SJCRH30 (cell line): Measurements from ENCODE around the gene GRAMD2A. TPM values are rescaled to one million over a fixed set of nuclear protein-coding genes. Genes with fewer than 3 reads are reported as not detected.

Source experiments
- DNase-seq, 2 experiments: peaks; one replicate each; pipeline ENCODE4 v3.0.0-alpha.2; 2015 to 2020
- H3K27ac ChIP-seq: fragments of 250-450 bp; sonication (Bioruptor Pico); 2 replicates; pipeline ENCODE4 v1.5.1; 2020; ENCODE audit warnings: mild to moderate bottlenecking, moderate library complexity
- H3K27me3 ChIP-seq: fragments of 250-450 bp; sonication (Bioruptor Pico); 2 replicates; pipeline ENCODE4 v1.5.1; 2020; ENCODE audit warnings: mild to moderate bottlenecking, moderate library complexity
- H3K36me3 ChIP-seq: fragments of 250-450 bp; sonication (Bioruptor Pico); 2 replicates; pipeline ENCODE4 v1.5.1; 2020; ENCODE audit warnings: mild to moderate bottlenecking, moderate library complexity
- H3K4me1 ChIP-seq: fragments of 250-450 bp; sonication (Bioruptor Pico); 2 replicates; pipeline ENCODE4 v1.5.1; 2020; ENCODE audit warnings: mild to moderate bottlenecking, moderate library complexity
- H3K4me3 ChIP-seq: fragments of 250-450 bp; sonication (Bioruptor Pico); 2 replicates; pipeline ENCODE4 v1.5.1; 2020; ENCODE audit warnings: mild to moderate bottlenecking, moderate library complexity
- H3K9me3 ChIP-seq: fragments of 250-450 bp; sonication (Bioruptor Pico); replicated peaks from 2 replicates; pipeline ENCODE4 v1.5.1; 2020; ENCODE audit warnings: mild to moderate bottlenecking, moderate library complexity
- total RNA-seq: library from RNA; depleted of rRNA; stranded (reverse); fragments of >200 nt; shearing (Covaris generic); gene quantifications from 2 replicates; pipeline ENCODE4 v1.2.3, GENCODE V29; 2014

Gene GRAMD2A
- total RNA-seq, 1 experiment from 2014 or later: not detected

- Histone ChIP-seq H3K27me3 (no peaks in the 10 kb centered on the region; the same call in 1 of the 2 replicates), H3K27ac (no peak overlapping the region), H3K4me1 (peaks cover 2% of the 10 kb centered on the region; the same call in 1 of the 2 replicates)
These were observed 26.9 kb downstream of the GRAMD2A start for GRCh38 chr15:72170691-72171090.

GRCh38 chr15:72169921-72170611, 27.5 kb downstream of the GRAMD2A start:
- H3K36me3 ChIP-seq: no peaks in the 10 kb centered on the region
- H3K9me3 ChIP-seq: no peaks in the 10 kb centered on the region
- no peak for DNase-seq
- H3K27me3 ChIP-seq: no peaks in the 10 kb centered on the region
- H3K4me3 ChIP-seq: no peak overlapping the region
- no peak overlapping the region for H3K27ac ChIP-seq
- peaks cover 2% of the 10 kb centered on the region; the same call in 1 of the 2 replicates for H3K4me1 ChIP-seq

More at GRCh38 chr15:72170691-72171090, 26.9 kb downstream of the GRAMD2A start:
- H3K9me3 ChIP-seq: no peaks in the 10 kb centered on the region
- DNase-seq: no peak
- H3K36me3 ChIP-seq: no peaks in the 10 kb centered on the region
- H3K4me3 ChIP-seq: no peak overlapping the region

DNA sequence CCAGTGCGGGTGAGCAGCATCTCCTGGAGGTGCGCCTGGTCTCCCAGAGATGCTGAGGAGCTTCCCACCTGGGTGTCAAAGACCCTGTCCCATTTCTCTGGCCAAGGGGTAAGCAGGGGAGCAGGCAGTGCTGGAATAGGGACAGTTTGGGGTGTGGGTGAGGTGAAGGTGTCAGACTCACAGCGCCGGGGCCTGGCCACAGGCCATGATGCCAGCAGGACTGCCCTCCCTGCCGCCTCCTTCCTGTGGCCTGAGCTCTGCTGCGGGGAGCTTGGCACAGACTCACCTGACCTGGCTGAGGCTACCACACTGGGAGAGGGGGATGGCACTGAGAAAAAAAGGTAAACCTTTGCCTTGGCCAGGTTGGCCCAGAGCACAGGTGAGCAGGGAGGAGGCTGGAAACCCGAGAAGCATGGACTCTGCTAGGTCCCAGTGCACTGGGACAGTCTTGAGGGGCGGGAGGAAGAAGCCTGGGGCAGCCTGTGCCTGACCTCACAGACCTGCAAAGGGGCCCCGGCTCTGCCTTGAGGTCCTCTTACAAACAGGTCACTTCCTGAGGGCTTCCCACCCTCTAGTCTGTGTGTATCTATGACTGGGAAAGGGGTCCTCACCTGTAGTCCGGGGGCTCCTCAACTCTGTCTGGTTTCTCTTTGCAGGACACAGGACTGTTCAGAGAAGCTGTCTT, 28.2 kb downstream of the GRAMD2A start:
- Histone ChIP-seq H3K4me3 (no peak overlapping the region), H3K27ac (no peak overlapping the region), H3K27me3 (no peaks in the 10 kb centered on the region), H3K36me3 (no peaks in the 10 kb centered on the region), H3K4me1 (peaks cover 2% of the 10 kb centered on the region; the same call in 1 of the 2 replicates), H3K9me3 (no peaks in the 10 kb centered on the region)
- no peak for DNase-seq

GRCh38 chr15:72168808-72169190, 28.8 kb downstream of the GRAMD2A start:
- H3K36me3 ChIP-seq: no peaks in the 10 kb centered on the region
- peaks cover 2% of the 10 kb centered on the region; the same call in 1 of the 2 replicates for H3K4me1 ChIP-seq
- H3K9me3 ChIP-seq: no peaks in the 10 kb centered on the region
- no peak for DNase-seq
- no peak overlapping the region for H3K4me3 ChIP-seq
- no peaks in the 10 kb centered on the region for H3K27me3 ChIP-seq
- H3K27ac ChIP-seq: no peak overlapping the region

DNA sequence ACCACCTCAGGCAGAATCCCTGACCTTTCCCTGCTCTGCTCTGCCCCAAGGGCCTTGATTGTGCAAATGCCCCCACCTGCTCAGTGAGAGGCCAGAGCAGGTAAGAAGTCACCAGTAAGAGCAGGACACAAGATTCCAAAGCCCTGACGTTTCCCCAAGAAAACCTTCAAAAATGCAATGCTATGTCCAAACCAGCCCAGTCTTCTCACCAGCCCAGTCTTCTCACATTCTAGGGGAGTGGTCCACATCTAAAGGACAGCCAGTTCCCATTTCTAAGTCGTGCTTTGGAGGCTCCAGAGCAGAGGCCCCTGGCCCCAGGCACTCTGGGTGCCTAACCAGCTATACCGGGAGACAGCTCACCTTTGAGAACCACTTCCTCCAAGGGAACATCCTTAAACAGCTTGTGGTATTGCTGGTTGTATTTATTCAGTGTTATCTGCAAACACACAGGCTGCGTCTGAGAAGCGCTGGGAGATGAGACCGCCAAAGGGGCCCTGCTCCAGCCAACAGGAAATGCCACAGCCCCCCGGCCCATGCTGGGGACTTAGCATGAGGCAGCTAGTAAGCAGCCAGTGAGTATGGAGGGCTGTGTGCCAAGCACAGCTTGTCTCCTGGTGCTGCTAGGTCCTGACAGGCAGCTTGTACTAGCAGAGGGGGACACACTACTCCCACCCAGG, 29.3 kb downstream of the GRAMD2A start:
- H3K4me3 ChIP-seq: no peak overlapping the region
- H3K27ac ChIP-seq: no peak overlapping the region
- no peaks in the 10 kb centered on the region for H3K27me3 ChIP-seq
- DNase-seq: peak; percentile 28 to 33
- H3K4me1 ChIP-seq: peaks cover 2% of the 10 kb centered on the region; the same call in 1 of the 2 replicates
- H3K9me3 ChIP-seq: no peaks in the 10 kb centered on the region
- H3K36me3 ChIP-seq: no peaks in the 10 kb centered on the region

DNA sequence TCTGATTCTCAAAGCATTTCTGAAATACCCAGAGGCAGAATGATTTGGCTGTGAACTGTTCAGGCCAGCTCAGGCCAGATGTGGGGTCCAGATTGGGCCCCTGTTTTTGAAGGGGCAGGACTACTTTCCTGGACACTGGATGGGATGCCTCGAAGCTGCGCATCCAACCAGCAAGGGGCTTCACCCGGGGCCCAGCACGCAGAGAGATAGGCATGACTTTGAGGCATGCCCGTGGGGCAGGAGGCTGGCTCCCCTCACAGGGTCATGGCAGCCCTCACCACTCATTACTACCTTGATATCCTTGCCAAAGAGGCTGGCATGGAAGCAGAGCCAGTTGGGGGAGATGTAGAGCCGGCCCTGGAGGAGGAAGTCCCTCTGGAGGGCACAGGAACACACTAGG, 30.1 kb downstream of the GRAMD2A start:
- no peak overlapping the region for H3K4me3 ChIP-seq
- H3K4me1 ChIP-seq: peaks cover 2% of the 10 kb centered on the region; the same call in 1 of the 2 replicates
- H3K36me3 ChIP-seq: no peaks in the 10 kb centered on the region
- H3K9me3 ChIP-seq: no peaks in the 10 kb centered on the region
- no peaks in the 10 kb centered on the region for H3K27me3 ChIP-seq
- no peak for DNase-seq
- no peak overlapping the region for H3K27ac ChIP-seq

- Histone ChIP-seq H3K4me3 (no peak overlapping the region), H3K27me3 (no peaks in the 10 kb centered on the region), H3K9me3 (no peaks in the 10 kb centered on the region), H3K27ac (no peak overlapping the region), H3K4me1 (peaks cover 2% of the 10 kb centered on the region; the same call in 1 of the 2 replicates), H3K36me3 (no peaks in the 10 kb centered on the region)
- DNase-seq: no peak
These were observed 30.7 kb downstream of the GRAMD2A start for GRCh38 chr15:72166716-72167417.

DNA sequence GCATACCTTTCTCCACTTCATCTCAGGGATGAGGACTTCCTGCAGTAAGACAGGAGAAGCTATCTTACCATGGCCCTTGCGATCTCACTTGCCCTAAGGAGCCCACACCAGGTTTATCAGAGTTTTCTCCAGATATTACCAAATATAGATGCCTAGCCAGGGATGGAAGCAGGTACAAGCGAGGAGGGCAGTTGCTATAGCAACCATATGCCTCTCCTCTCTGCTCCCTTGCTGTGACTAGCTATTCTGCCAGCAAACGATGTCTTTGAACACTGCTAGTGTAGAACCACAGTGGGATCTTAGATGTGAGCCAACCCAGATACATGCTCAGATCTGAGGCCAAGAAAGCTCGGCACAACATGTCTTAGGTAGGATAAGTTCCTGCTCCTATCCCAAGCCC, 33.9 kb downstream of the GRAMD2A start:
- Histone ChIP-seq H3K36me3 (no peaks in the 10 kb centered on the region), H3K27ac (no peak overlapping the region), H3K9me3 (no peaks in the 10 kb centered on the region), H3K27me3 (no peaks in the 10 kb centered on the region), H3K4me1 (peaks cover 11% of the 10 kb centered on the region), H3K4me3 (no peak overlapping the region)
- no peak for DNase-seq

DNA sequence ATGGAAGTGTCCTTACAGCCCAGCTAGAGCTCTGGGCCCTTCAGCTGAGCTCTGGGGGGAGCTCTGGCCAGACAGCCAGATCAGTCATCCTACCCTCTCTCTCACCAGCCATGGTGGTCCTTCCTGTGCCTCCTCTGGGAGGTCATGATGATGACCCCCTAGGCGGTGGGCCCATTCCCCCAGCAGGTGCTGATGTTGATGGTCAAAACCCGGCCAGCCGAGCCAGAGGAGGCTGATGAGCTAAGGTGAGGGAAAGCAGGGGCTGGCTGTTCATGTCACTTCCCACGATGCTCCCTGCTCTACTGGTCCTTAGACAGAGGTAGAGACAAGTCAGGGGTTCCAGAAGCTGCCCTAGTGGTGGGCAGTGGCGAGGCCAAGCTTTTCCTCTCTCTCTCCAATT, 35.0 kb downstream of the GRAMD2A start:
- H3K9me3 ChIP-seq: no peaks in the 10 kb centered on the region
- peaks cover 9% of the 10 kb centered on the region for H3K4me1 ChIP-seq
- no peak for DNase-seq
- H3K36me3 ChIP-seq: no peaks in the 10 kb centered on the region
- no peak overlapping the region for H3K4me3 ChIP-seq
- no peaks in the 10 kb centered on the region for H3K27me3 ChIP-seq
- no peak overlapping the region for H3K27ac ChIP-seq

- Histone ChIP-seq H3K27me3 (no peaks in the 10 kb centered on the region), H3K36me3 (no peaks in the 10 kb centered on the region), H3K27ac (no peak overlapping the region), H3K4me1 (peaks cover 9% of the 10 kb centered on the region), H3K9me3 (no peaks in the 10 kb centered on the region), H3K4me3 (no peak overlapping the region)
- peak; percentile 66 to 70 for DNase-seq
These were observed 36.0 kb downstream of the GRAMD2A start for GRCh38 chr15:72161361-72162132.

DNA sequence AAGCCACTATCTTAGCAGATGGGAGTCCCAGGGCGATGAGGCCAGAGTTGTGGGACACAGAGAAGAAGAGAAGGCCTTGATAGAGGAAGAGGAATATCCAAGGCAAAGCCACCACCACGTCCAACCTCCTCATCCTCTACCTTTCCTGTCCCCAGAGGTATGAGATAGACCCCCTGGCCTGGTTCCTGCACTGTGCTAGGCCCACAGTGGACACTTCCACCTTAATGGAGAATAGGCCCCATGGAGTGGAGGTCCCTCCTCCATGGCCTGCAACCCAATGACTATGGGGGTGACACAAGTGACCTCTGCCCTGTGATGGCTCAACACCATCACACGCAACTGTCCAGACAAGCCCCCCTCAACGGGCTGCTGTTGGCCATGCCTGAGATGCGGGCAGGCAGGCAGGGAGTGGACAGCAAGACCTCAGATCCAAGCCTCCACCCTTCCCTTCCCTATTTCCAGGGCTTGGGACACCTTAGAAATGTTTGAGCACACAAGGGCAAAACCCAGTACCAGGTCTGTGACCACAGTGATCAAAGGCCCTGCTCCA, 36.8 kb downstream of the GRAMD2A start:
- H3K27me3 ChIP-seq: no peaks in the 10 kb centered on the region
- no peak overlapping the region for H3K27ac ChIP-seq
- H3K36me3 ChIP-seq: no peaks in the 10 kb centered on the region
- no peak overlapping the region for H3K4me3 ChIP-seq
- no peak for DNase-seq
- H3K9me3 ChIP-seq: no peaks in the 10 kb centered on the region
- peaks cover 9% of the 10 kb centered on the region for H3K4me1 ChIP-seq

DNA sequence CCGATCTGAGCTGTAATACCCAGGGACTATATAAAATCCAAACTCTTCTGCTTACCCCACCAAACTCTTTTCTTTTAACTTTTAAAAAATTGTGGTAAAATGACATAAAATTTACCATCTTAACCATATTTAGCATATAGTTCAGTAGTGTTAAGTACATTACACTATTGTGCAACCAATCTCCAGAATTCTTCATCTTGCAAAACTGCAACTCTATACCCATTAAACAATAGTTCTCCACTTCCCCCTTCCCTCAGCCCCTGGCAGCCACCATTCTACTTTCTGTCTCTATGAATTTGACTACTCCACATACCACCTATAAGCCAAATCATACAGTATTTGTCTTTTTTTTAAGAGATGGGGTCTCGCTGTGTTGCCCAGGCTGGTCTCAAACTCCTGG, 40.7 kb downstream of the GRAMD2A start:
- H3K4me1 ChIP-seq: peaks cover 17% of the 10 kb centered on the region
- H3K27me3 ChIP-seq: no peaks in the 10 kb centered on the region
- no peak overlapping the region for H3K4me3 ChIP-seq
- DNase-seq: no peak
- no peaks in the 10 kb centered on the region for H3K36me3 ChIP-seq
- H3K9me3 ChIP-seq: no peaks in the 10 kb centered on the region
- no peak overlapping the region for H3K27ac ChIP-seq

DNA sequence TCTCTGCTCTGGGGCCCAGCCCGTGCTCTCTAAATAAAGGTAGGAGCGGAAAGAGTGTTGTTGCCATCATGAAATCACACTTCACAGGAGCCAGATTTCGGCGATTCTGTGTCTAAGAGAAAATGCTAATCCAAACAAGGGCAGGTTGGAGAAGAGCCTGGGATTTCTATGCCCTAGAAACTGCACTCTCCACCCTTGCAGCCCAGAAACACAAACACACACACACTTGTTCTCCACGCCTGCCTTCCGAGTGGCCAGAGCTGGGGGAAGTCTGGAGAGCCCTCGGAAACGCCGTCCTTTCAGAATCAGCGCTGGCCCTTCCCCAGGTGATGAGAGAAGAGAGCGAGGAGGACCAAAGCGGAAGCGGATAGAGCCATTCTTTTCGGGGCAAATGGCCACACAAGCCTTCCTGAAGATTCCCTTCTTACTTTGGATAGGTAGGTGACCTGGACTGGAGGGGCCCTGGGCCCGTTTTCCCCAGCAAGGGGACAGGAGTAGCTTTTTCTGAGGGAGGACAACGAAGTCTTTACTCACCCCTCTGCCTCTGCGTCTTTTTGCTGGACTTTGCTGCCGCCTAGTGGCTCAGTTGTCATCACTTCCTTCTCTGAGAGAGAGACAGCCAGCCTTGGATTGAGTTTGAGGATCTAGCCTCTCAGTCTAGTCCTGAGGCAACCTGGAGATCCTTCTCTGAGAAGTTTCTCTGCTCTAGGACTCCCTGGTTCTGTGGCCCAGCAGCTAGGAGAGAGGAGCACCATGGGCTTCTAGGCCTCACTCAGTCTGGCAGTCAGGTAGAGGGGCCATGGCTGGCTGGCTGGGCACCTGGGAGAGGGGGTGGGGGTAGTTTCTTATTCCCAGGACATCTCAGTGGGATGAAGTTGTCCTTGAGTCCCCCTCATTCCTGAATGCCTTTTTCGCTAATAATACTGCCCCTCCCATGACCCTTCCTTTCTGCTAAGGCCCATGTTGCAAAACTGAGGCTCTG, 41.7 kb downstream of the GRAMD2A start:
- Histone ChIP-seq H3K27me3 (no peaks in the 10 kb centered on the region), H3K27ac (peak overlapping the region; percentile 40), H3K9me3 (no peaks in the 10 kb centered on the region), H3K4me3 (peak overlapping the region; percentile 58), H3K36me3 (no peaks in the 10 kb centered on the region), H3K4me1 (peaks cover 11% of the 10 kb centered on the region)
- peak; percentile 86 to 96 for DNase-seq
